NCI-H2171 treated with DMSO at 0.1 percent for 48 hours (cell line): ENCODE results near the gene R3HCC1L.

Source experiments
- DNase-seq: peaks from one replicate; lab custom pipeline; 2025; lab: John Stamatoyannopoulos, UW

The R3HCC1L gene

DNA sequence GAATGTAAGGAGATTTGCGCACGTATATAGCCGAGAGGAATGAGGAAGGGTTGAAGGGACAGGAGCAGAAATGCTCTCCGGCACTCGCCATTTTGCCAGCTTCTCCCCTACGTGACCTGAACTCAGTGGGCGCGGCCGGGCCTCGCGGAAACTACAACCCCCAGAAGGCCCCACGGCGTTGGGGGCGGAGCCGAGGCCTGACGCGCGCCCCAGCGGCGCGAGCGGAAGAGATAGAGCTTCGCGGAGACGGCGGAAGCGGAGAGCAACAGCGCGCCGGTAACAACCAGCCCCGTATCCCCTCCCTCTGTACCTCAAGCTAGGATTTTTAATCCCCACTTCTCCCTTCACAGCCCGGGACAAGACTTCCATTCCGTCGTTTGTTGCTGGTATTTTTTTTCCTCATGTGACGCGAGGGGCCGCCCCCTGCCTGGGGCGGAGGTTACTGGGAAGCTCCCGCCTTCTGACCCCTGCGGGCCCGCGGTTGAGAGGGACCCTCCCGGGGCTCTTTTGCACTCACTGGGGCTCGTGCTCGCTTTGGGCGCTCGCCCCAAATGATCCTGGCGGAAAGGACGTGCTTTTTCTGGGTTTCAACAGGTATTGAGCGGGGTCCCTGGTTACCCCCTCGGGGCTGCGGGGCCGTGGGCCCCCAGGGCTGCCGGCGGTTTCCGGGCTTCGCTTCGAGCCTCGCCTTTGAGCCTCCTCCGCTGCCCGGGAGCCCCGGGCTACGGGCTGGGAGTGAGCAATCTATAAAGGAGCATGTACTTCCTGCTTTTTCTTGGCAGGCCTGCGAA, at the start of gene R3HCC1L:
R3HCC1L (plus strand) TSS at position 227 of the 791 bp plus-strand sequence. CDS start 73,458 bp downstream, outside the sequence.
- DNase-seq, result peak; percentile 80

GRCh38 chr10:98085238-98085637, 49.2 kb upstream of the R3HCC1L start:
- no peak for DNase-seq

DNA sequence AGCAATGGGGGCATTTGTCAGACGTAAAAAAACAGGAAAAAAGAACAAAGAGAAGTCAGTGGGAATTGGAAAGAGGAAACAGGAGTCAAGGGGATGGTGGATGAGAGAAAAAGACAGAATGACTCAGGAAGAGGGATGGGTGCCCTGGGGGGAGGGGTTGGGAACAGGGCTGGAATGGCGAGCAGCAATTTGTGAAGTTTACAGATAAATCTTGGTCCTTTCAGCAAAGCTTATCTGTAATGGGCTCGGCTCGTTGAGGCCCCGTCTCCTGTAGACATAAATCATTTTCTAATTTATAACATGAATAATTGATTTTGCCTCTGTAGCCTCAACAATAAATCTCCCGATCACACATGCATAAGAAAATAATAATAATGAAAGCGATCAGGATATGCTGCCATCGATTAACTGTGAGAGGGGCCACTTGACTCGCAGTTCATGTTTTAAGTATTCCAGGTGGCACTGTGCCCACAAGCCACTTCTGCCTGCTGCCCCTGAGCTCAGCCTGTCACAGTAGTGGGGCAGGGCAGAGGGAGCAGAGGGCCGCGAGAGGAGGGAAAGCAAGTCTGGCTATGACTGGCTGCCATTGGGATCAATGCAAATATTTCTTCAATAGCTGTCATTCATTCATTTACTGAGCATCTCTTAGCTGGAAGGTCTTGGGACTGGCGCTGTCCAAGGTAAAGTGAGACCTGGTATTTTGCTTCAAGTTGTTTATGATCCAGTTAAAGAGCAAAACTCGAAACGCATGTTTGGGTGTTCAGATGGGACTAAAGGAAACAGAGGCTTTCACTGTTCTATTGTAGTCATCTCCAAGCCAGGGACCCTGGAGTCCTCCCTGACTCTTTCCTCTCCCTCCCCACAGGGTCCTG, 47.4 kb upstream of the R3HCC1L start:
- DNase-seq, result peak; percentile 12

DNA sequence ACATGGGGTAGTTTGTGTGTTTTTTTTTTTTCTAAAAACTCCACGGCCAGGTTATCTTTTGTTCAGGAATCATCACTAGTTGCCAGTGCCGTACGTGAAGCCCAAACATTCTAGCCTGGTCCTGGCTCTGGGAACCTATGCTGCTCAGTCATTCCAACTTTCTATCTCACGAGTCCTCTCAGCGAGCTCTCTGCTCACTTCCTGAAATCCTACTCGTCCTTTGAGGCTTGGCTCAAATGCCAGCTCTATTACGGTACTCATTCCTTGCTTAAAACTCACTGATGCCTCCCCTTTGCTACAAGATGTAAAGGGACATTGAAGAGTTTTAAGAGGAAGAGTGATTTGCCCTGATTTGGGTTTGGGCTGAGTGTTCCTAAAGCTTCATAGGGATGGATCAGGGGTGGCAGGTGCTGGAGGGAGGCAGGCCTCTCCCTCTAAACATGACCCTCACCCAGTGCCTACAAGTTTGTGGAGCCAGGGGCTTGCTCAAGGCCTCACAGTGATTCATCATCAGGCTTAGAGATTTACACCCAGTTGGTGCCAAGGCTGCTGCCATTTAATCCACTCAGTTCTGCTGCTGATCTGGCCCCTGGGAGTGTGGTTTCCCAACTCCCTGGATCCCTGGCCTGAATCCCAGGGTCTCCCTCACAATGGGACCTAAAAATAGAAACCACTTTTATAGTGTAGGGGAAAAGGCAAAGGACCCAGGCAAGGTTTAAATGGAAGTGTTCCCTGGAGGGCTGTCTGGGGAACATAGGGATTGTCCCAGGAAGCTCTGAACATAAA, 46.1 kb upstream of the R3HCC1L start:
- peak; percentile 10 for DNase-seq

- DNase-seq, result no peak
Observed at GRCh38 chr10:98090822-98091221, 43.6 kb upstream of the R3HCC1L start.

- no peak for DNase-seq
Observed at GRCh38 chr10:98096316-98096715, 38.1 kb upstream of the R3HCC1L start.

- DNase-seq, result no peak
Observed at GRCh38 chr10:98096731-98097130, 37.7 kb upstream of the R3HCC1L start.

DNA sequence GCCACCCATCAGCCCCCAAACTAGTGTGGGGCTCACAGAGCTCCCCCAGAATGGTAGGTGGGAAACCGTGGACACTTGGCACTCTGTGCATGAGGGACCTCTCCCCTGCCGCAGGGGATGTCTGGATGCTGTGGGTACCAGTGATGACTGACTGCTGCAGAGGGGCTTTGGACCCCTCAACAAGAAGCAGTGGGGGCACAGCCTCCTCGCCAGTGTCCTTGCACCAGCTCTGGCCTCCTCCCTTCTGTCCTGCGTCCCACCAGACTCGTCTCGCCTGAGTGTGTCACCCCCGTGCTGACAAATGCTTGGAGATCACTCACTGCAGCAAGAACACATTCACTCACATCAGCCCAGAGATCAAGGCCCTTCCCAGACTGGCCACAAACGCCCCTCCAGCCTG, 37.3 kb upstream of the R3HCC1L start:
- no peak for DNase-seq

DNA sequence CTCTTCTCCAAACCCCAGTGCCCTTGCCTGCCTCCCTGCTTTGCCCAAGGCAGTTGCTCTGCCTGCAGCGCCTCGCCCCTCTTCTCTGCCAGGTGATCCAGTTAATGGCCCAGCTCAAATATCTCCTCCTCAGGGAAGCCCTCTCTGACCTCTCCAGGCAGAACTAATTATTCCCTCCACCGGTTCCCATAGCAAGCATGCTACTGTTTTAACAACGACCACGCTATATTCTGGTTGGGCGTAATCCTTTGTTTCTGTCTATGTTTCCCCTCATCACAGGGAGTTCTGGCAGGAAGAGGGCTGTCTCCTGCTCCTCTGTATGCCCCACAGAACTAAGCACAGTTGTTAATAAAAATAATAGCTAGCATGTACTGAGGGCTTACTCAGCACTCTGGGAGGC, 36.8 kb upstream of the R3HCC1L start:
- DNase-seq, result peak; percentile 6

GRCh38 chr10:98098247-98098646, 36.2 kb upstream of the R3HCC1L start:
- DNase-seq, result no peak

DNA sequence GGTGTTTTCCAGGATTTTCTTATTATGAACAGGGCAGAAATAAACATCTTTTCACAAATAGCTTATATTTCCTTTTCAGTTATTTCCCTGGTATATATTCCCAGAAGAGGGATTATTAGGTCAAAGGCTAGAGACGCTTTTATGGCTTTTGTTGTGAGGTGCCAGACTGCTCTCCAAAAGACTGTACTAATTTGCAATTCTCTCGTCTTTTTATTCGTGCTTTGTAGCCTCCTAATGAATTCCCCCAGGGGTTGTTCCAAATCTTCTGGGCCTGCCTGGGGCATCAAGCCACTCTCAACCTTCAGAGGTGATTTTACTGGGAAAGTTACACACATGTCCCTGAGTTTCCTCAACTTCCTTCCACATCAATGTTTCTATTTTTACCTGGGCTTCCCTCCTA, 34.0 kb upstream of the R3HCC1L start:
- DNase-seq, result no peak

GRCh38 chr10:98101366-98101765, 33.1 kb upstream of the R3HCC1L start:
- DNase-seq, result no peak

- no peak for DNase-seq
Observed at GRCh38 chr10:98104125-98104524, 30.3 kb upstream of the R3HCC1L start.

DNA sequence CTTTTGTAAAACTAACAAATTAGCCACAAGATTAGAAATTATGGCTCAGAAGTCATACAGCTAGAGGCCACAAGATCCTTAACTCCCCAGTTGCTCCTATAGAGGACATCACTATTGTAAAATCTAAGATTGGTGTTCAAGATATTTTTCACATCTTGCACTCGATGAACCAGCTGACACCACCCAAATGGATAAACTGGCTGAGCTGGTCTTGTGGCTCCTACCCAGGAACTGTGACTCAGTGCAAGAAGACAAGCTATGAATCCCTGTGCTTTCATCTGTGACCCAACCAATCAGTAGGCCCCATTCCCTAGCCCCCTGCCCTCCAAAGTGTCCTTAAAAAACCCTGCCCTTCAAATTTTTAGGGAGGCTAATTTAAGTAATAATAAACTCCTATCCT, 27.9 kb upstream of the R3HCC1L start:
- no peak for DNase-seq

- DNase-seq, result no peak
Observed at GRCh38 chr10:98107644-98108430, 26.6 kb upstream of the R3HCC1L start.

DNA sequence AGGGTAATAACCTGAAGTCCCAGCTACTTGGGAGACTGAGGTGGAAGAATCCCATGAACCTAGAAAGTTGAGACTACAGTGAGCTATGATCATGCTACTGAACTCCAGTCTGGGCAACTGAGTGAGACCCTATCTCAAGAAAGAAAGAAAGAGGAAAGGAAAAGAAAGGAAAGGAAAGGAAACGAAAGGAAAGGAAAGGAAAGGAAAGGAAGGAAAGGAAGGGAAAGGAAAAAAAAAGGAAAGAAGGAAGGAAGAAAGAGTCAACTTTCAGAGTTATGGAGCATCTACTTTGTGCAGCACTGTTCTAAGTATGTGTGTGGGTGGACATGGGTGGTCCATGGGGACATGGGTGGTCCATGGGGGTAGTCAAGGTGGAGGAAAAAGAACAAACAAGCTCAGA, 24.1 kb upstream of the R3HCC1L start:
- no peak for DNase-seq

DNA sequence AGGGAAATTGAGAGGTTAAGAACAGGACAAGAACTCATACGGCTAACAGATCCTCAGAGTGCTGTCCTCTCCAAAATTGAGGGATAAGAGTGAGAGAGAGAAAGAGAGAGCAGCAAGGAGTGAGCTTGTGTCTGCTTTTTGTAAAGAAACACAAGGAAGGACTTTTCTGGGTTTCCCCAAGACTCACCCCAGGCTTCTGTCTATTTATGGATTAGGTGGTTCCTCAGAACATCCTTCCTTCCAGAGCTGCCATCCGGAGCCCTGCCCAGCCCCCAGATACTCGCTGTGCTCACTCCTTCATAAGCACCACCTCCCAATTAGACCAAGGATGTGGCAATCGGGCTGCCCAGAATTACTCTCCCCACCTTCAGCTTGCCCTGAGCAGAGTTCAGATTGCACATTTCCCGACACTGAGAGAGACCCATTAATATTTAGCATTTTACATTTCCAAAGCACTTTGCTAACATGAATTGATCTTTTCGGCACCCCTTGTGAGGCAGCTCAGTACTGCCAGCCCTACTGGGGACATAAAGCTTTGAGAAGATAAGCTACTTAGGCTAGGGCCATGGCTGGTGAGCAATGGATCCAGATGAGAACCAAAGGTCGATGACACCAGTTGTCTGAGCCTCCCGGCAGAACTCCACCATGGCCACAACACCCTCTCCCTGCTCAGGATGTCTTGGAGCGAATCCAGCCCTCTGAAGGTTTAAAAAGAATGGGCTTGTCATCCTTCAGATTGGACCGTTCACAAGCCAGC, 19.2 kb upstream of the R3HCC1L start:
- no peak for DNase-seq

DNA sequence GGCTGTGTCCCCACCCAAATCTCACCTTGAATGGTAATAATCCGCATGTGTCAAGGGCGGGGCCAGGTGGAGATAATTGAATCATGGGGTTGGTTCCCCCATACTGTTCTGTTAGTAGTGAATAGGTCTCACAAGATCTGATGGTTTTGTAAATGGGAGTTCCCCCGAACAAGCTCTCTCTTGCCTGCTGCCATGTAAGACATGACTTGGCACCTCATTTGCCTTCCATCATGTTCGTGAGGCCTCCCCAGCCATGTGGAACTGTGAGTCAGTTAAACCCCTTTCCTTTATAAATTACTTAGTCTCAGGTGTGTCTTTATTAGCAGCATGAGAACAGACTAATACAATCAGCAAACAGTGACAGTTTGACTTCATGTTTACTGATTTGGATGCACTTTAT, 14.6 kb upstream of the R3HCC1L start:
- no peak for DNase-seq

GRCh38 chr10:98125940-98126631, 8.4 kb upstream of the R3HCC1L start:
- peak; percentile 33 for DNase-seq

DNA sequence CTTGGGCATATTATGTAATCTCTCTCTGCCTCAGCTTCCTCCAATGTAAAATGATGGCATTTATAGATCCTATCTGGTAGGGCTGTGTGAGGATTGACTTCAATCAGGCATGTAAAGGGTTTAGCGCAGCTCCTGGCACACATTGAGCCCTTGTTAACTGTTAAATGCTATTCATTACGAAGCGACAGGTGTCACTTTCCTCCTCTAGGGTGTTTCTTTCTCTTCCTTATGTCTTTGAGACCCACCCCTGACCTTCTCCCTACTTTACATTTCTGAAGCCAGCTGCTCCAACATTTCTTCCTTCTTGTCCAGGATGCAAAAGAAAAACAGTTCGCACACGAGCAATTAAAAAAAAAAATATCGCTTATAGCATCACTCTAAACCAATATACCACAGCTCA, 5.7 kb upstream of the R3HCC1L start:
- peak; percentile 70 for DNase-seq
